HG03135 (cell line): ENCODE results near the gene PTCD1.

Experiments used
- ATAC-seq: cut with Tn5 transposase; IDR thresholded peaks from one replicate; pipeline ENCODE4 v1.9.1; 2021; ENCODE audit warnings: mild to moderate bottlenecking, moderate library complexity; ENCODE audit not compliant: unreplicated experiment

The PTCD1 gene

GRCh38 chr7:99373091-99374066 lies 65.2 kb downstream of the PTCD1 start:
- ATAC-seq: no peak

- ATAC-seq: no peak
These were observed 66.1 kb downstream of the PTCD1 start for GRCh38 chr7:99372275-99373090.

- ATAC-seq: no peak
These were observed 67.2 kb downstream of the PTCD1 start for GRCh38 chr7:99371376-99371920.

- no peak for ATAC-seq
These were observed 68.7 kb downstream of the PTCD1 start for GRCh38 chr7:99369767-99370391.

GRCh38 chr7:99368750-99369389 lies 69.7 kb downstream of the PTCD1 start:
- ATAC-seq: no peak
